Heart right ventricle (tissue), 16 donors: Measurements from ENCODE around the gene RAPGEFL1. TPM values are rescaled to one million over a fixed set of nuclear protein-coding genes. Genes with fewer than 3 reads are reported as not detected.

Experiments used
- ATAC-seq, 8 donors: fragments of 200-7000 bp; cut with Tn5 transposase; one replicate each; pipeline ENCODE4 v1.9.1; 2020; ENCODE audit warnings: mild to moderate bottlenecking in 8 of 8, moderate library complexity in 8 of 8, moderate number of reproducible peaks in 1 of 8
- DNase-seq, 2 donors: peaks; one replicate each; pipeline ENCODE4 v3.0.0-alpha.2; 2020
- H3K27ac ChIP-seq, 10 donors: fragments of 200-600 bp; sonication (generic) in 2 of 10; one replicate each; pipeline versions ENCODE4 v1.5.0 to v1.8.0; 2020 to 2022; ENCODE audit warnings: mild to moderate bottlenecking in 3 of 10
- H3K27me3 ChIP-seq, 7 donors: fragments of 200-600 bp; one replicate each; pipeline ENCODE4 v1.8.0; 2021 to 2022; ENCODE audit warnings: mild to moderate bottlenecking in 2 of 7
- H3K36me3 ChIP-seq, 9 donors: fragments of 200-600 bp; sonication (generic) in 1 of 9; one replicate each; pipeline versions ENCODE4 v1.5.0 to v1.8.0; 2020 to 2022; ENCODE audit warnings: mild to moderate bottlenecking in 2 of 9
- H3K4me1 ChIP-seq, 9 donors: fragments of 200-600 bp; sonication (generic) in 1 of 9; one replicate each; pipeline versions ENCODE4 v1.5.0 to v1.8.0; 2020 to 2022; ENCODE audit warnings: mild to moderate bottlenecking in 4 of 9
- H3K4me3 ChIP-seq, 10 donors: fragments of 200-600 bp; sonication (generic) in 2 of 10; one replicate each; pipeline versions ENCODE4 v1.5.0 to v1.8.0; 2020 to 2022; ENCODE audit warnings: mild to moderate bottlenecking in 7 of 10, moderate library complexity in 2 of 10
- H3K9me3 ChIP-seq, 11 donors: fragments of 200-600 bp in 10 of 11; sonication (generic) in 2 of 11; one replicate each; pipeline versions ENCODE4 v1.5.0 to v1.8.0; 2013 to 2022; ENCODE audit warnings: mild to moderate bottlenecking in 2 of 11, control low read depth in 1 of 11, moderate library complexity in 1 of 11
- WGBS, 2 donors: extraction: QIAGEN DNeasy Blood & Tissue Kit; methylation state at CpG; one replicate each; pipeline ENCODE4 v1.1.7; 2013; ENCODE audit warnings: inconsistent platforms in 1 of 2; 5-methylcytosine and 5-hydroxymethylcytosine counted together
- intact Hi-C, 10 donors: fragments of 100-400 bp; cut with DNase I; formaldehyde crosslinking; loops; one replicate each; pipeline versions ENCODE4 v1.11.1 to v1.14.2; 2022
- polyA plus RNA-seq, 2 donors: library from polyadenylated mRNA; stranded (reverse); fragments of 200-250 nt; gene quantifications; one replicate each; pipeline ENCODE4 v1.2.3, GENCODE V29; 2013
- total RNA-seq, 10 donors: library from RNA; stranded (reverse); fragmentation: NEBNext Ultra II Directional in 3 of 10; extraction: Animal tissue kit (Norgen Biotek cat#: 25700) in 3 of 10; gene quantifications; one replicate each; pipeline versions ENCODE4 v1.2.1 to v1.2.4, GENCODE V29; 2021 to 2023
- TF ChIP-seq, protein P1 (sequence below), 9 donors: fragments of 200-600 bp; sonication (generic) in 2 of 9; IDR thresholded peaks; one replicate each; pipeline versions ENCODE4 v1.5.0 to v1.8.0; 2021 to 2022; ENCODE audit warnings: antibody characterized with exemption in 9 of 9, mild to moderate bottlenecking in 5 of 9, moderate library complexity in 1 of 9
- donor health status: Arrhythmogenic right ventricular cardiomyopathy.
- donor health status: ischemic (EF 13 %, LVEDD 7.1; RV severe dilation, severe dysfunction).
- donor health status: healthy with polysubstance abuse.
- donor health status: DM: no; HTN: yes; CAD: no.
- donor health status: DM: no; HTN: no; CAD: no.
- donor health status: ischemic (EF 25% LVEDD 6.9; RV normal size, moderate dysfunction).
- donor health status: ischemic (EF 25% LVEDD 5.7; RV mildly dilated, moderate dysfunction).
- donor health status: healthy.
- donor health status: DM: yes; HTN: yes; CAD: no.
- donor health status: Ischemic cardiomyopathy.
- donor health status: ischemic (EF 35%, LVEDD 5.7; RV mildly dilated, moderate dysfunction).
- donor health status: nonischemic (EF 11% LVEDD 7.7; RV severe dilation, severe dysfunction).
- donor health status: DM: yes; HTN: yes; CAD: no.
- donor health status: PGD.
- donor health status: ischemic (EF 29% LVEDD 5.4; RV normal size, mild dysfunction).
- donor health status: nonischemic (EF 23%, LVEDD 6.1; RV moderate dilation, normal function).

RAPGEFL1 gene
- total and polyA plus RNA-seq, 12 donors: 2.2 to 21.9 (median 3.2) TPM

DNA sequence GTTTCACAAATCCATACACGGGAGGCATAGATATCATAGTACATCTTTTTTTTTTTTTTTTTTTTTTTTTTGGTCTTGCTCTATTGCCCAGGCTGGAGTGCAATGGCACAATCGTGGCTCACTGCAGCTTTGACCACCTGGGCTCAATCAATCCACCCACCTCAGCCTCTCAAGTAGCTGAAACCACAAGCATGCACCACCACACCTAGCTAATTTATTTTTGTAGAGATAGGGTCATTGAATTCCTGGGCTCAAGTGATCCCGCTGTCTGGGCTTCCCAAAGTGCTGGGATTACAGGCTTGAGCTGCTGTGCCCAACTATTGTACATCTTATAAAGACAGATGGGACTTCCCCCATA is 3.5 kb upstream of the RAPGEFL1 start:
- Histone ChIP-seq H3K4me1 (peaks cover 4 to 17% (median 11%) of the 10 kb centered on the region in 9 donors), H3K27ac (no peak overlapping the region), H3K36me3 (peaks cover 0 to 84% (median 53%) of the 10 kb centered on the region in 9 donors), H3K27me3 (peaks cover 0 to 14% (median 0%) of the 10 kb centered on the region in 7 donors), H3K9me3 (no peaks in the 10 kb centered on the region), H3K4me3 (no peak overlapping the region)
- DNase-seq: no peak
- no peak for ATAC-seq
- intact Hi-C loops: loop anchor here in 1 of 10 donors (10.0 kb wide), 1 partner anchor 139 kb away; no protein-coding TSS in a partner anchor
- WGBS, 2 donors: 80 to 82% methylated on average over 3 of the region's 3 CpGs
- TF ChIP-seq, protein P1, sequence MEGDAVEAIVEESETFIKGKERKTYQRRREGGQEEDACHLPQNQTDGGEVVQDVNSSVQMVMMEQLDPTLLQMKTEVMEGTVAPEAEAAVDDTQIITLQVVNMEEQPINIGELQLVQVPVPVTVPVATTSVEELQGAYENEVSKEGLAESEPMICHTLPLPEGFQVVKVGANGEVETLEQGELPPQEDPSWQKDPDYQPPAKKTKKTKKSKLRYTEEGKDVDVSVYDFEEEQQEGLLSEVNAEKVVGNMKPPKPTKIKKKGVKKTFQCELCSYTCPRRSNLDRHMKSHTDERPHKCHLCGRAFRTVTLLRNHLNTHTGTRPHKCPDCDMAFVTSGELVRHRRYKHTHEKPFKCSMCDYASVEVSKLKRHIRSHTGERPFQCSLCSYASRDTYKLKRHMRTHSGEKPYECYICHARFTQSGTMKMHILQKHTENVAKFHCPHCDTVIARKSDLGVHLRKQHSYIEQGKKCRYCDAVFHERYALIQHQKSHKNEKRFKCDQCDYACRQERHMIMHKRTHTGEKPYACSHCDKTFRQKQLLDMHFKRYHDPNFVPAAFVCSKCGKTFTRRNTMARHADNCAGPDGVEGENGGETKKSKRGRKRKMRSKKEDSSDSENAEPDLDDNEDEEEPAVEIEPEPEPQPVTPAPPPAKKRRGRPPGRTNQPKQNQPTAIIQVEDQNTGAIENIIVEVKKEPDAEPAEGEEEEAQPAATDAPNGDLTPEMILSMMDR (IDR thresholded peaks at IDR 0.05): no peak

DNA sequence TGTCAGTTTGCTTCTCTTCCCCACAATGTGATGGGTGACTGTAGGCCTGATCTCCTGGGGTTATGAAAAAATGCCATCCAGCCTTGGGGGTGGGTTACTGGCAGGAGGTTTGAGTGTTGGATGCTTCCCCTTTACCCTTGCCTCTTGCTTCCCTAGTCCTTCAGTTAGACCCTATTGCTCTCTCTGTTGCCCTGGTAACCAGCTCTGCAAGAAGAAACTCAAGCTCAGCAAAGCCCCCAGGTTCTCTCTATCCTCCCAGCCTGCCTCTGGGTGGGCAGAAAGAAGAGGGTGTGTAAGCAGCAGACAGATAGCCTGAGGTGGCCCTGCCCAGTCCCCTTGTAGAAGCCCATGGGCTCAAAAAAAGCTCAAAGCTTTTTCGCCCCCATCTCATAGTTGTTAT is 2.8 kb upstream of the RAPGEFL1 start:
- H3K27ac ChIP-seq: no peak overlapping the region
- peaks cover 4 to 16% (median 11%) of the 10 kb centered on the region in 9 donors for H3K4me1 ChIP-seq
- no peak overlapping the region for H3K4me3 ChIP-seq
- 96 to 100% methylated on average over 1 of the region's 1 CpG for WGBS, 2 donors
- TF ChIP-seq, protein P1 (IDR thresholded peaks at IDR 0.05): no peak
- intact Hi-C loops: loop anchor here in 1 of 10 donors (10.0 kb wide), 1 partner anchor 140 kb away; no protein-coding TSS in a partner anchor
- DNase-seq (no peak), ATAC-seq (no peak)
- peaks cover 0 to 14% (median 0%) of the 10 kb centered on the region in 7 donors for H3K27me3 ChIP-seq
- no peaks in the 10 kb centered on the region for H3K9me3 ChIP-seq
- peaks cover 0 to 77% (median 45%) of the 10 kb centered on the region in 9 donors for H3K36me3 ChIP-seq

- no peaks in the 10 kb centered on the region for H3K9me3 ChIP-seq
- DNase-seq: no peak
- H3K27ac ChIP-seq: no peak overlapping the region
- H3K27me3 ChIP-seq: peaks cover 0 to 14% (median 0%) of the 10 kb centered on the region in 7 donors
- 91 to 96% methylated on average over 7 of the region's 7 CpGs for WGBS, 2 donors
- no peak overlapping the region for H3K4me3 ChIP-seq
- peaks cover 4 to 22% (median 11%) of the 10 kb centered on the region in 9 donors for H3K4me1 ChIP-seq
- no peak for ATAC-seq
- H3K36me3 ChIP-seq: peaks cover 0 to 62% (median 29%) of the 10 kb centered on the region in 9 donors
- TF ChIP-seq, protein P1 (IDR thresholded peaks at IDR 0.05): no peak
- intact Hi-C loops: loop anchor here in 1 of 10 donors (10.0 kb wide), 1 partner anchor 141 kb away; no protein-coding TSS in a partner anchor
Observed at GRCh38 chr17:40175928-40176753, 1.1 kb upstream of the RAPGEFL1 start.

- Histone ChIP-seq H3K4me1 (peaks cover 6 to 26% (median 11%) of the 10 kb centered on the region in 9 donors), H3K36me3 (peaks cover 0 to 62% (median 23%) of the 10 kb centered on the region in 9 donors), H3K27me3 (peaks cover 0 to 14% (median 0%) of the 10 kb centered on the region in 7 donors), H3K27ac (no peak overlapping the region), H3K9me3 (no peaks in the 10 kb centered on the region), H3K4me3 (peak overlapping the region in 2 of 10 donors; percentile 57 to 61)
- 66 to 80% methylated on average over 2 of the region's 2 CpGs for WGBS, 2 donors
- intact Hi-C loops: loop anchor here in 1 of 10 donors (10.0 kb wide), 1 partner anchor 142 kb away; no protein-coding TSS in a partner anchor
- TF ChIP-seq, protein P1 (IDR thresholded peaks at IDR 0.05): no peak
- DNase-seq (no peak), ATAC-seq (no peak)
Observed at GRCh38 chr17:40176754-40177110, 538 bp upstream of the RAPGEFL1 start.
